OCI-LY1 (cell line): Measurements from ENCODE around the gene CTTNBP2.
"Not testable (repeated sequence)": the region's sequence is repeated elsewhere in the genome, so short reads cannot be mapped to it uniquely, and the experiment has no call there.

Source experiments
- H2AFZ ChIP-seq: fragments of 200-600 bp; sonication (generic), shearing (Covaris generic); 2 replicates; pipeline ENCODE4 v1.6.0; 2014; ENCODE audit warnings: antibody characterized with exemption, mild to moderate bottlenecking, low read length
- H3F3A ChIP-seq: fragments of 200-600 bp; sonication (generic), shearing (Covaris generic); 2 replicates; pipeline ENCODE4 v1.6.0; 2014; ENCODE audit warnings: mild to moderate bottlenecking, antibody characterized with exemption, low read length, moderate library complexity; ENCODE audit not compliant: insufficient read depth
- H3K27ac ChIP-seq: fragments of 200-600 bp; sonication (generic); 2 replicates; pipeline ENCODE4 v1.5.1; 2014; ENCODE audit warnings: low read length, mixed run types, mild to moderate bottlenecking, low read depth; ENCODE audit not compliant: poor library complexity, severe bottlenecking
- H3K27me3 ChIP-seq: fragments of 200-600 bp; sonication (generic); 2 replicates; pipeline ENCODE4 v1.6.0; 2014; ENCODE audit warnings: antibody characterized with exemption, mild to moderate bottlenecking, low read length, moderate library complexity; ENCODE audit not compliant: insufficient read depth
- H3K36me3 ChIP-seq: fragments of 200-600 bp; sonication (generic); 2 replicates; pipeline ENCODE4 v1.6.1; 2014; ENCODE audit warnings: mild to moderate bottlenecking, antibody characterized with exemption, low read length, moderate library complexity, mixed read lengths; ENCODE audit not compliant: insufficient read depth
- H3K4me1 ChIP-seq: fragments of 200-600 bp; sonication (generic); 2 replicates; pipeline ENCODE4 v1.5.1; 2014; ENCODE audit warnings: mild to moderate bottlenecking, low read length, moderate library complexity; ENCODE audit not compliant: insufficient read depth, severe bottlenecking
- H3K4me2 ChIP-seq: fragments of 200-600 bp; sonication (generic), shearing (Covaris generic); 2 replicates; pipeline ENCODE4 v1.6.1; 2014; ENCODE audit warnings: low read length
- H3K4me3 ChIP-seq: fragments of 200-600 bp; sonication (generic); 2 replicates; pipeline ENCODE4 v1.5.1; 2014; ENCODE audit warnings: low read length, low read depth, mild to moderate bottlenecking, mixed read lengths; ENCODE audit not compliant: poor library complexity, severe bottlenecking
- H3K79me2 ChIP-seq: fragments of 200-600 bp; shearing (Covaris generic); 2 replicates; pipeline ENCODE4 v1.6.1; 2016; ENCODE audit warnings: mixed run types, low read length, mixed read lengths; ENCODE audit not compliant: insufficient read depth
- H3K9ac ChIP-seq: fragments of 200-600 bp; sonication (generic), shearing (Covaris generic); 2 replicates; pipeline ENCODE4 v1.6.1; 2014; ENCODE audit warnings: mild to moderate bottlenecking, low read length, mixed read lengths
- H3K9me2 ChIP-seq: fragments of 200-600 bp; sonication (generic), shearing (Covaris generic); 2 replicates; pipeline ENCODE4 v1.6.1; 2014; ENCODE audit warnings: low read depth, mild to moderate bottlenecking, low read length, mixed read lengths
- H3K9me3 ChIP-seq: fragments of 200-600 bp; shearing (Covaris generic); 2 replicates; pipeline ENCODE4 v1.6.1; 2014; ENCODE audit warnings: low read length, mixed read lengths
- H4K20me1 ChIP-seq: fragments of 200-600 bp; sonication (generic), shearing (Covaris generic); 2 replicates; pipeline ENCODE4 v1.6.0; 2016; ENCODE audit warnings: mild to moderate bottlenecking, low read length; ENCODE audit not compliant: insufficient read depth
- EZH2 ChIP-seq: fragments of 200-600 bp; sonication (generic), shearing (Covaris generic); IDR thresholded peaks from 2 replicates; pipeline ENCODE4 v1.8.0; 2017; ENCODE audit warnings: borderline replicate concordance, mixed run types, mild to moderate bottlenecking, antibody characterized with exemption, low read length, moderate library complexity, mixed read lengths
- TF ChIP-seq, protein P1 (sequence below): fragments of 200-600 bp; sonication (generic), shearing (Covaris generic); IDR thresholded peaks from 2 replicates; pipeline ENCODE4 v1.5.1; 2017; ENCODE audit warnings: mild to moderate bottlenecking, antibody characterized with exemption, low read length, moderate library complexity, mixed read lengths

The CTTNBP2 gene

DNA sequence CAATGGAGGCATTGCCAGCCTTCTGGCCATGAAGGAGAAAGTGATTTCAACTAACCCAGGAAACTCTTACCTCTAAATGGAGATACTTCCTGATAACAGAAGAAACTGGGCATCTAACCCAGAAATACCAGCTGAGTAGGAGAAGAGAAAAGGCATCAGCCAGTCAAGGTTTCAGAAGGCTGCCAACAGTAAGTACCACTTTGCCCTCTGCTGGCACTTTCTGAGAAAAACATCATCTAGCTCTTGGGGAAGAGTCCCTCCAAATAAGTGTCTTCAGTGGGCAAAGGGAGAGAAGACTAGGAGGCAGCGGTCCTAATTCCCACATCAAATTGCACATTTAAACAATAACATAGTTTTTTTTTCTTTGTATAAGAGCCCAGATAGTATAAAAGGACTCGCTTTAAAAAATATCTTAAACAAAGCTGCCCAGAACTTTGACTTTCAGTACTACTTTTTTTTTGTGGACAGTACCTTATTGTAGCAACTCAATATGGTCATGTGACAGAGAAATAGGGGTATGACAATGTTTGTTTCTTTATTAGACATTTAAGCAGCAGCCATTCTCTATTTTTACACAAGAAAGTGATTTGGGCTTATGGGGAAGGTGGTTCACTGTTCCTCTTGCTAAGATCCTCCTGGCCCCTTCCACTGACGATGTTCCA, 157.3 kb downstream of the CTTNBP2 start:
- TF ChIP-seq, protein P1, sequence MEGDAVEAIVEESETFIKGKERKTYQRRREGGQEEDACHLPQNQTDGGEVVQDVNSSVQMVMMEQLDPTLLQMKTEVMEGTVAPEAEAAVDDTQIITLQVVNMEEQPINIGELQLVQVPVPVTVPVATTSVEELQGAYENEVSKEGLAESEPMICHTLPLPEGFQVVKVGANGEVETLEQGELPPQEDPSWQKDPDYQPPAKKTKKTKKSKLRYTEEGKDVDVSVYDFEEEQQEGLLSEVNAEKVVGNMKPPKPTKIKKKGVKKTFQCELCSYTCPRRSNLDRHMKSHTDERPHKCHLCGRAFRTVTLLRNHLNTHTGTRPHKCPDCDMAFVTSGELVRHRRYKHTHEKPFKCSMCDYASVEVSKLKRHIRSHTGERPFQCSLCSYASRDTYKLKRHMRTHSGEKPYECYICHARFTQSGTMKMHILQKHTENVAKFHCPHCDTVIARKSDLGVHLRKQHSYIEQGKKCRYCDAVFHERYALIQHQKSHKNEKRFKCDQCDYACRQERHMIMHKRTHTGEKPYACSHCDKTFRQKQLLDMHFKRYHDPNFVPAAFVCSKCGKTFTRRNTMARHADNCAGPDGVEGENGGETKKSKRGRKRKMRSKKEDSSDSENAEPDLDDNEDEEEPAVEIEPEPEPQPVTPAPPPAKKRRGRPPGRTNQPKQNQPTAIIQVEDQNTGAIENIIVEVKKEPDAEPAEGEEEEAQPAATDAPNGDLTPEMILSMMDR, result peak; percentile 82
- TF ChIP-seq EZH2, result no peak
- H3F3A ChIP-seq, result no peaks in the 10 kb centered on the region
- H3K79me2 ChIP-seq, result no peaks in the 10 kb centered on the region
- no peaks in the 10 kb centered on the region for H3K9me3 ChIP-seq
- H4K20me1 ChIP-seq, result no peaks in the 10 kb centered on the region
- H3K36me3 ChIP-seq, result no peaks in the 10 kb centered on the region
- no peaks in the 10 kb centered on the region for H3K27me3 ChIP-seq
- no peak overlapping the region for H2AFZ ChIP-seq
- H3K4me3 ChIP-seq, result no peak overlapping the region
- H3K4me1 ChIP-seq, result no peaks in the 10 kb centered on the region
- H3K4me2 ChIP-seq, result no peak overlapping the region
- no peak overlapping the region for H3K27ac ChIP-seq
- no peaks in the 10 kb centered on the region for H3K9me2 ChIP-seq
- no peak overlapping the region for H3K9ac ChIP-seq

DNA sequence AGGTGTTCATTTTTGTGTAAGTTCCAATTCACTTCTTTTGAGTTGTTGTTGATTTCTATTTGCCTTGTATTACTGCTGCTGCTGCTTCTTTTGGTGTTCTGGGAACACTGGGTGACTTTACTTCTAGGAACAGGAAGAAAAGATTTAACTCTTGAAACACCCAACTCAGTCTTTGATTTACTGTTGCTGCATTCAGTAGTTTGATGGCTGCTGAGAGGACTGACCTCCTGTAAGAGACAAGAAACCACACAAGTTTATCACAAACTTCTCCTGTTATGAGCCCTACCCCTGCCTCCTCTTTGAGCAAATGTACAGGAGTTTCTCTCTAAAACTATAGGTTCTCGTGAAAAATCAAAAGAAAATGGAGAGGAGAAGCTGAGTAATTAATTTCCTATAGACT, 161.7 kb downstream of the CTTNBP2 start:
- no peaks in the 10 kb centered on the region for H3K79me2 ChIP-seq
- TF ChIP-seq EZH2, result no peak
- TF ChIP-seq, protein P1, result no peak
- no peaks in the 10 kb centered on the region for H3K36me3 ChIP-seq
- H3K9me2 ChIP-seq, result no peaks in the 10 kb centered on the region
- no peaks in the 10 kb centered on the region for H4K20me1 ChIP-seq
- H3K9me3 ChIP-seq, result no peaks in the 10 kb centered on the region
- H3K4me3 ChIP-seq, result no peak overlapping the region
- no peak overlapping the region for H3K9ac ChIP-seq
- H3K27ac ChIP-seq, result no peak overlapping the region
- no peaks in the 10 kb centered on the region for H3K27me3 ChIP-seq
- no peak overlapping the region for H3K4me2 ChIP-seq
- H2AFZ ChIP-seq, result no peak overlapping the region
- no peaks in the 10 kb centered on the region for H3F3A ChIP-seq
- no peaks in the 10 kb centered on the region for H3K4me1 ChIP-seq

DNA sequence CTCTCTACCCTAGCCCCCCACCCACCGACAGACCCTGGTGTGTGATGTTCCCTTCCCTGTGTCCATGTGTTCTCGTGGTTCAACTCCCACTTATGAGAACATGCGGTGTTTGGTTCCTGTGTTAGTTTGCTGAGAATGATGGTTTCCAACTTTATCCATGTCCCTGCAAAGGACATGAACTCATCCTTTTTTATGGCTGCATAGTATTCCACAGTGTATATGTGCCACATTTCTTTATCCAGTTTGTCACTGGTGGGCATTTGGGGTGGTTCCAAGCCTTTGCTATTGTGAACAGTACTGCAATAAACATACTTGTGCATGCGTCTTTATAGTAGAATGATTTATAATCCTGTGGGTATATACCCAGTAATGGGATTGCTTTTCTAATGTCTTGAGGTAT, 165.1 kb downstream of the CTTNBP2 start:
- not testable (repeated sequence) for H4K20me1 ChIP-seq, H3K4me1 ChIP-seq, H3K9ac ChIP-seq, H3K9me2 ChIP-seq, H2AFZ ChIP-seq, H3K79me2 ChIP-seq, H3K36me3 ChIP-seq, H3K4me2 ChIP-seq, H3K27me3 ChIP-seq, H3K9me3 ChIP-seq, H3K4me3 ChIP-seq, H3K27ac ChIP-seq, H3F3A ChIP-seq

DNA sequence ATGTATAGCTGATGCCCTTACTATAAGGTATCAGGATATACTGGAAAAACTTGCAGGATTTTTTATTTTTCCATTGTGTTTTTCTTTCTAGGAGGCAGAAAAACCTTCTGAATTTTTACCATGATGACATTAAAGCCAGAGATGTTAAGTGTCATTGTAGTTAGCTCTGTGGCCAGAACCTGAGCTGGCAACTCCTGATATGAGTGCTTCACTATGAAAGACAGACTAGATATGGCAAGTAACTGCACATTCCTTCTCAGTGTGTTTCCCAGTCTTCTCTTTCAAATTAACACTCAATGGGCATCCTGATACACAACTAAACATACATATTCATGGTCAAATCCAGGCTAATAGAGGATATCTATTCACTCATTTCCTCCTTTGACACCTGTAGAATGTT, 166.2 kb downstream of the CTTNBP2 start:
- Histone ChIP-seq H3K9me2 (no peaks in the 10 kb centered on the region), H3K79me2 (no peaks in the 10 kb centered on the region), H2AFZ (no peak overlapping the region), H3K4me3 (no peak overlapping the region), H3K9ac (no peak overlapping the region), H3K36me3 (no peaks in the 10 kb centered on the region), H3K27ac (no peak overlapping the region), H3K4me1 (no peaks in the 10 kb centered on the region), H3K4me2 (no peak overlapping the region), H3K27me3 (no peaks in the 10 kb centered on the region), H3K9me3 (no peaks in the 10 kb centered on the region), H4K20me1 (no peaks in the 10 kb centered on the region), H3F3A (no peaks in the 10 kb centered on the region)
- TF ChIP-seq EZH2, result no peak
- TF ChIP-seq, protein P1, result no peak
